ENCODE results near the gene FAM171A2. TPM values are rescaled to one million over a fixed set of nuclear protein-coding genes. Genes with fewer than 3 reads are reported as not detected.

Gene FAM171A2
- total and polyA plus RNA-seq, 2 of the 4 experiments (the other 2 are of a cell fraction): 3.2 to 5.9 TPM

GRCh38 chr17:44384823-44385286 lies 21.2 kb upstream of the FAM171A2 start:
- no peak overlapping the region for H2BK15ac ChIP-seq (ENCODE audit: low read depth, low read length)
- H4K91ac ChIP-seq (ENCODE audit: insufficient read depth, low read depth, low read length): no peak overlapping the region
- H2BK5ac ChIP-seq (ENCODE audit: low read depth, low read length, poor library complexity, severe bottlenecking): no peak overlapping the region
- WGBS, 2 experiments (ENCODE audit: extremely low coverage in 2 of 2, insufficient read length in 1 of 2): 8% methylated on average over 5 of the region's 26 CpGs; no CpG with 5 or more reads in 1 of the 2 experiments
- no peaks in the 10 kb centered on the region; the same call in 1 of the 2 replicates for H3K9me3 ChIP-seq (ENCODE audit: control insufficient read depth, insufficient read depth, low read length)
- H4K5ac ChIP-seq (ENCODE audit: low read depth, low read length): peak overlapping the region; percentile 11; the same call in 1 of the 2 replicates
- ChIA-PET CTCF (interaction anchor here (0.7 to 1.0 kb wide), 2 partner anchors 9 to 21 kb away, joined by 3 read pairs; partner anchors contain the start of gene FAM171A2), POLR2A (ENCODE audit: unreplicated experiment) (no interaction called here)
- H3K4me1 ChIP-seq (ENCODE audit: control insufficient read depth, insufficient read depth, low read length): peaks cover 2% of the 10 kb centered on the region; the same call in 1 of the 2 replicates
- TF ChIP-seq CHD1 (IDR thresholded peaks at IDR 0.05; ENCODE audit: low read depth, low read length): no peak
- no peak for TF ChIP-seq RCOR1 (IDR thresholded peaks at IDR 0.05; ENCODE audit: insufficient replicate concordance, low read length)
- no peak for TF ChIP-seq MXI1 (IDR thresholded peaks at IDR 0.05; ENCODE audit: borderline replicate concordance, low read depth, low read length)
- TF ChIP-seq RFX5 (IDR thresholded peaks at IDR 0.05; ENCODE audit: low read depth, low read length): no peak
- no peak for TF ChIP-seq SMC3 (IDR thresholded peaks at IDR 0.05; ENCODE audit: low read depth, low read length)
- no peak for TF ChIP-seq RAD21 (IDR thresholded peaks at IDR 0.05; ENCODE audit: low read length)
- TF ChIP-seq ELK1 (IDR thresholded peaks at IDR 0.05; ENCODE audit: borderline replicate concordance, low read depth, low read length): no peak
- TF ChIP-seq BHLHE40 (IDR thresholded peaks at IDR 0.05; ENCODE audit: low read depth, low read length): no peak
- no peak for TF ChIP-seq CEBPB (IDR thresholded peaks at IDR 0.05; ENCODE audit: low read depth, low read length)
- no peak for TF ChIP-seq FOS (IDR thresholded peaks at IDR 0.05; ENCODE audit: low read depth, low read length)
- no peak for TF ChIP-seq POLR2A (IDR thresholded peaks at IDR 0.05; ENCODE audit: low read depth, low read length)
- peak overlapping the region; percentile 68 for H3K4me2 ChIP-seq (ENCODE audit: low read depth, low read length)
- H3K27me3 ChIP-seq (ENCODE audit: control insufficient read depth, insufficient read depth, low read length): peaks cover 33% of the 10 kb centered on the region
- H2AFZ ChIP-seq (replicated peaks; ENCODE audit: low read length, poor library complexity): peak overlapping the region; percentile 85
- H2AK9ac ChIP-seq (replicated peaks; ENCODE audit: low read depth, low read length, poor library complexity): peak overlapping the region; percentile 47
- in situ Hi-C loops (cut with MboI; ENCODE audit: low sequenced_read_pairs) (no loop called here), intact Hi-C loops (cut with micrococcal nuclease) (no loop called here), dilution Hi-C loops (cut with HindIII; ENCODE audit: low sequenced_read_pairs, unreplicated experiment) (no loop called here)
- H2BK20ac ChIP-seq (ENCODE audit: low read depth, low read length): no peak overlapping the region
- no peak overlapping the region for H2AK5ac ChIP-seq (ENCODE audit: low read depth, low read length)
- no peaks in the 10 kb centered on the region for H3K9me1 ChIP-seq (ENCODE audit: insufficient read depth, low read length)
- H3K56ac ChIP-seq (ENCODE audit: extremely low read depth, insufficient read depth, low read length): no peak overlapping the region
- no peak overlapping the region for H3K18ac ChIP-seq (ENCODE audit: low read depth, low read length)
- H4K20me1 ChIP-seq (ENCODE audit: insufficient read depth, low read length): 0 out of 2 replicates have a peak, but pooled peaks cover 3% of the 10 kb centered on the region
- no peak overlapping the region for H2BK120ac ChIP-seq (ENCODE audit: low read depth, low read length)
- H3K27ac ChIP-seq (ENCODE audit: insufficient read depth, low read length): no peak overlapping the region
- ATAC-seq (ENCODE audit: low read depth) (peak; percentile 31), DNase-seq (no peak)
- no peak overlapping the region for H3K23ac ChIP-seq (ENCODE audit: low read depth, low read length)
- no peaks in the 10 kb centered on the region for H3K79me1 ChIP-seq (ENCODE audit: low read depth in 1 of 2, low read length in 2 of 2)
- no peak overlapping the region for H3K14ac ChIP-seq (replicated peaks; ENCODE audit: low read depth, low read length)
- BruUV-seq (replicated peaks): no TSS peak
- H3K4ac ChIP-seq (ENCODE audit: low read depth, low read length): no peak overlapping the region
- no peaks in the 10 kb centered on the region for H3K36me3 ChIP-seq (ENCODE audit: control insufficient read depth, insufficient read depth, low read length)
- H3K4me3 ChIP-seq (ENCODE audit: insufficient read depth, low read depth, low read length): peak overlapping the region; percentile 50
- peak overlapping the region in 1 of 2 experiments; percentile 74; a peak in 1 of 4 replicates for H4K8ac ChIP-seq (ENCODE audit: low read depth in 2 of 2, low read length in 2 of 2)
- peak overlapping the region; percentile 22; the same call in 1 of the 2 replicates for H3K9ac ChIP-seq (ENCODE audit: low read depth, low read length)

All from IMR-90 (cell line).